Measurements from ENCODE around the gene MACROD2. TPM values are rescaled to one million over a fixed set of nuclear protein-coding genes. Genes with fewer than 3 reads are reported as not detected.
A peak's percentile ranks its signal among the peaks of the same experiment; 100 is the strongest.

Gene MACROD2
- total and polyA plus RNA-seq, 4 donors: 0.66 to 10.5 (median 3.3) TPM

DNA sequence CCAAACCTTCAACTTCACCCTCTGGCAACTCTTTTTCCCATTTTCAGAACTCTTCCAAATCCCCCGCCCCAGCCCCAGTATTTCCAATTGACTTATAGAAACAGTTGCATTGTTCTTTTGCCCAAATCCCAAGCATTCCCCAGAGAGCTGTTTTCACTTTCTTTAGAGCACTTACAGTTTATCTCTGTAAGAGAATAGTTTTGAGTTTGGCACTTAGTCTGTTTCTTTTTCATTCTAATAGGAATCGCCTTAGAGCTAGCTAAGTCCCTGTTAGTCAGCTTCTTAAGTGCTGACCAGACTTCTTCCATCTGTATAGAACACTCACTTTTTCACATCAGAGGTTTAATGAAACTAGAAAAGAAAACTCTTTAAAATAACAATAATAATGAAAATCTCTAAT, 716.3 kb downstream of the MACROD2 start:
- Histone ChIP-seq H3K4me1 (ENCODE audit: control insufficient read depth in 4 of 4, insufficient read depth in 4 of 4, low read length in 3 of 4) (peaks cover 2 to 23% (median 8%) of the 10 kb centered on the region in 4 donors), H3K9ac (ENCODE audit: low read depth in 1 of 2, low read length in 2 of 2) (no peak overlapping the region), H3K9me3 (ENCODE audit: control insufficient read depth in 4 of 4, low read length in 3 of 4) (no peaks in the 10 kb centered on the region), H3K27me3 (ENCODE audit: control insufficient read depth in 4 of 4, insufficient read depth in 4 of 4, low read length in 3 of 4) (no peaks in the 10 kb centered on the region), H3K4me3 (ENCODE audit: low read depth in 1 of 3, low read length in 3 of 3) (no peak overlapping the region), H3K27ac (ENCODE audit: low read depth in 1 of 2, low read length in 2 of 2) (no peak overlapping the region), H3K36me3 (ENCODE audit: control insufficient read depth in 4 of 4, insufficient read depth in 3 of 4, low read depth in 1 of 4, low read length in 3 of 4) (no peaks in the 10 kb centered on the region)
- 87% methylated on average over 2 of the region's 2 CpGs for WGBS
- DNase-seq (ENCODE audit: low spot score): no peak
- TF ChIP-seq, protein P1, sequence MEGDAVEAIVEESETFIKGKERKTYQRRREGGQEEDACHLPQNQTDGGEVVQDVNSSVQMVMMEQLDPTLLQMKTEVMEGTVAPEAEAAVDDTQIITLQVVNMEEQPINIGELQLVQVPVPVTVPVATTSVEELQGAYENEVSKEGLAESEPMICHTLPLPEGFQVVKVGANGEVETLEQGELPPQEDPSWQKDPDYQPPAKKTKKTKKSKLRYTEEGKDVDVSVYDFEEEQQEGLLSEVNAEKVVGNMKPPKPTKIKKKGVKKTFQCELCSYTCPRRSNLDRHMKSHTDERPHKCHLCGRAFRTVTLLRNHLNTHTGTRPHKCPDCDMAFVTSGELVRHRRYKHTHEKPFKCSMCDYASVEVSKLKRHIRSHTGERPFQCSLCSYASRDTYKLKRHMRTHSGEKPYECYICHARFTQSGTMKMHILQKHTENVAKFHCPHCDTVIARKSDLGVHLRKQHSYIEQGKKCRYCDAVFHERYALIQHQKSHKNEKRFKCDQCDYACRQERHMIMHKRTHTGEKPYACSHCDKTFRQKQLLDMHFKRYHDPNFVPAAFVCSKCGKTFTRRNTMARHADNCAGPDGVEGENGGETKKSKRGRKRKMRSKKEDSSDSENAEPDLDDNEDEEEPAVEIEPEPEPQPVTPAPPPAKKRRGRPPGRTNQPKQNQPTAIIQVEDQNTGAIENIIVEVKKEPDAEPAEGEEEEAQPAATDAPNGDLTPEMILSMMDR (IDR thresholded peaks at IDR 0.05; ENCODE audit: low read depth, low read length, missing input control): no peak
- no peak for TF ChIP-seq FOXA2 (IDR thresholded peaks at IDR 0.05)

DNA sequence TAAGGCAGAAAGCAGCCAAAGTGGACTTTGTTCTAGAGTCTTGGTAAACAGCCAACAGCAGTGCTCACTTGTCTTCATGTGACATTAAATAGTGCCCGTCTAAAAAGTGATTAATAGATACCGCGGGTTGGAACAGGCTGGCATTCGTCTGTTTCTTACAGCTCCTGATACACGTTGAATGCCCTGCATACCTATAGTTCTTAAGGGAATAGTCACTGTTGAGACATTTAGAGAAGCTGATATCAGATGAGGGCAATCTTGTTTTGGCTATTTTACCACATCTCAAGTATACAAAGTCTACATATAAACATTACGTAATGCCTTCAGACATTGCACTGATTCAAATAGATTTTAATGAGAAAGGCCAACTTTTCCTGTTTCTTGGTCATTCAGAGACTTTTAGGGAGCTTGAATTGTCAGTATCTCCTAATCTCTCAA, 717.0 kb downstream of the MACROD2 start:
- Histone ChIP-seq H3K9me3 (ENCODE audit: control insufficient read depth in 4 of 4, low read length in 3 of 4) (no peaks in the 10 kb centered on the region), H3K36me3 (ENCODE audit: control insufficient read depth in 4 of 4, insufficient read depth in 3 of 4, low read depth in 1 of 4, low read length in 3 of 4) (no peaks in the 10 kb centered on the region), H3K4me1 (ENCODE audit: control insufficient read depth in 4 of 4, insufficient read depth in 4 of 4, low read length in 3 of 4) (peaks cover 0 to 20% (median 7%) of the 10 kb centered on the region in 4 donors), H3K4me3 (ENCODE audit: low read depth in 1 of 3, low read length in 3 of 3) (no peak overlapping the region), H3K27ac (ENCODE audit: low read depth in 1 of 2, low read length in 2 of 2) (peak overlapping the region in 1 of 2 donors; percentile 14), H3K27me3 (ENCODE audit: control insufficient read depth in 4 of 4, insufficient read depth in 4 of 4, low read length in 3 of 4) (no peaks in the 10 kb centered on the region), H3K9ac (ENCODE audit: low read depth in 1 of 2, low read length in 2 of 2) (no peak overlapping the region)
- DNase-seq (ENCODE audit: low spot score): no peak
- TF ChIP-seq NR2F2 (IDR thresholded peaks at IDR 0.05): no peak
- TF ChIP-seq HNF4A (conservative IDR thresholded peaks at IDR 0.05): peak; percentile 47 to 62
- no peak for TF ChIP-seq EGR1 (IDR thresholded peaks at IDR 0.05; ENCODE audit: low read depth in 2 of 2)
- TF ChIP-seq FOXA1 (IDR thresholded peaks at IDR 0.05): no peak
- peak in 1 of 2 donors; percentile 4 for TF ChIP-seq RXRA (IDR thresholded peaks at IDR 0.05)
- TF ChIP-seq FOXA2 (IDR thresholded peaks at IDR 0.05): no peak
- no peak for TF ChIP-seq RAD21 (IDR thresholded peaks at IDR 0.05)
- TF ChIP-seq, protein P2, sequence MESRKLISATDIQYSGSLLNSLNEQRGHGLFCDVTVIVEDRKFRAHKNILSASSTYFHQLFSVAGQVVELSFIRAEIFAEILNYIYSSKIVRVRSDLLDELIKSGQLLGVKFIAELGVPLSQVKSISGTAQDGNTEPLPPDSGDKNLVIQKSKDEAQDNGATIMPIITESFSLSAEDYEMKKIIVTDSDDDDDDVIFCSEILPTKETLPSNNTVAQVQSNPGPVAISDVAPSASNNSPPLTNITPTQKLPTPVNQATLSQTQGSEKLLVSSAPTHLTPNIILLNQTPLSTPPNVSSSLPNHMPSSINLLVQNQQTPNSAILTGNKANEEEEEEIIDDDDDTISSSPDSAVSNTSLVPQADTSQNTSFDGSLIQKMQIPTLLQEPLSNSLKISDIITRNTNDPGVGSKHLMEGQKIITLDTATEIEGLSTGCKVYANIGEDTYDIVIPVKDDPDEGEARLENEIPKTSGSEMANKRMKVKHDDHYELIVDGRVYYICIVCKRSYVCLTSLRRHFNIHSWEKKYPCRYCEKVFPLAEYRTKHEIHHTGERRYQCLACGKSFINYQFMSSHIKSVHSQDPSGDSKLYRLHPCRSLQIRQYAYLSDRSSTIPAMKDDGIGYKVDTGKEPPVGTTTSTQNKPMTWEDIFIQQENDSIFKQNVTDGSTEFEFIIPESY (IDR thresholded peaks at IDR 0.05): no peak
- TF ChIP-seq, protein P1 (IDR thresholded peaks at IDR 0.05; ENCODE audit: low read depth, low read length, missing input control): no peak
- TF ChIP-seq, protein P3, sequence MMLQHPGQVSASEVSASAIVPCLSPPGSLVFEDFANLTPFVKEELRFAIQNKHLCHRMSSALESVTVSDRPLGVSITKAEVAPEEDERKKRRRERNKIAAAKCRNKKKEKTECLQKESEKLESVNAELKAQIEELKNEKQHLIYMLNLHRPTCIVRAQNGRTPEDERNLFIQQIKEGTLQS (IDR thresholded peaks at IDR 0.05): no peak
- no peak for TF ChIP-seq SP1 (IDR thresholded peaks at IDR 0.05)
- TF ChIP-seq, protein P4, sequence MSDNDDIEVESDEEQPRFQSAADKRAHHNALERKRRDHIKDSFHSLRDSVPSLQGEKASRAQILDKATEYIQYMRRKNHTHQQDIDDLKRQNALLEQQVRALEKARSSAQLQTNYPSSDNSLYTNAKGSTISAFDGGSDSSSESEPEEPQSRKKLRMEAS (IDR thresholded peaks at IDR 0.05): peak; percentile 16
- TF ChIP-seq TAF1 (conservative IDR thresholded peaks at IDR 0.05): no peak
- TF ChIP-seq JUND (IDR thresholded peaks at IDR 0.05): peak in 1 of 2 donors; percentile 29
- no peak for TF ChIP-seq HNF4G (IDR thresholded peaks at IDR 0.05)
- TF ChIP-seq GABPA (IDR thresholded peaks at IDR 0.05 in 1 of 2, conservative IDR thresholded peaks at IDR 0.05 in 1 of 2): no peak
- TF ChIP-seq, protein P5, sequence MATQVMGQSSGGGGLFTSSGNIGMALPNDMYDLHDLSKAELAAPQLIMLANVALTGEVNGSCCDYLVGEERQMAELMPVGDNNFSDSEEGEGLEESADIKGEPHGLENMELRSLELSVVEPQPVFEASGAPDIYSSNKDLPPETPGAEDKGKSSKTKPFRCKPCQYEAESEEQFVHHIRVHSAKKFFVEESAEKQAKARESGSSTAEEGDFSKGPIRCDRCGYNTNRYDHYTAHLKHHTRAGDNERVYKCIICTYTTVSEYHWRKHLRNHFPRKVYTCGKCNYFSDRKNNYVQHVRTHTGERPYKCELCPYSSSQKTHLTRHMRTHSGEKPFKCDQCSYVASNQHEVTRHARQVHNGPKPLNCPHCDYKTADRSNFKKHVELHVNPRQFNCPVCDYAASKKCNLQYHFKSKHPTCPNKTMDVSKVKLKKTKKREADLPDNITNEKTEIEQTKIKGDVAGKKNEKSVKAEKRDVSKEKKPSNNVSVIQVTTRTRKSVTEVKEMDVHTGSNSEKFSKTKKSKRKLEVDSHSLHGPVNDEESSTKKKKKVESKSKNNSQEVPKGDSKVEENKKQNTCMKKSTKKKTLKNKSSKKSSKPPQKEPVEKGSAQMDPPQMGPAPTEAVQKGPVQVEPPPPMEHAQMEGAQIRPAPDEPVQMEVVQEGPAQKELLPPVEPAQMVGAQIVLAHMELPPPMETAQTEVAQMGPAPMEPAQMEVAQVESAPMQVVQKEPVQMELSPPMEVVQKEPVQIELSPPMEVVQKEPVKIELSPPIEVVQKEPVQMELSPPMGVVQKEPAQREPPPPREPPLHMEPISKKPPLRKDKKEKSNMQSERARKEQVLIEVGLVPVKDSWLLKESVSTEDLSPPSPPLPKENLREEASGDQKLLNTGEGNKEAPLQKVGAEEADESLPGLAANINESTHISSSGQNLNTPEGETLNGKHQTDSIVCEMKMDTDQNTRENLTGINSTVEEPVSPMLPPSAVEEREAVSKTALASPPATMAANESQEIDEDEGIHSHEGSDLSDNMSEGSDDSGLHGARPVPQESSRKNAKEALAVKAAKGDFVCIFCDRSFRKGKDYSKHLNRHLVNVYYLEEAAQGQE (IDR thresholded peaks at IDR 0.05): no peak
- WGBS: 34% methylated on average over 6 of the region's 6 CpGs

Measured in liver (tissue), 9 donors.